ENCODE data around the gene MCF2L.
"Not testable (repeated sequence)": the region's sequence is repeated elsewhere in the genome, so short reads cannot be mapped to it uniquely, and the experiment has no call there.

MCF2L gene

DNA sequence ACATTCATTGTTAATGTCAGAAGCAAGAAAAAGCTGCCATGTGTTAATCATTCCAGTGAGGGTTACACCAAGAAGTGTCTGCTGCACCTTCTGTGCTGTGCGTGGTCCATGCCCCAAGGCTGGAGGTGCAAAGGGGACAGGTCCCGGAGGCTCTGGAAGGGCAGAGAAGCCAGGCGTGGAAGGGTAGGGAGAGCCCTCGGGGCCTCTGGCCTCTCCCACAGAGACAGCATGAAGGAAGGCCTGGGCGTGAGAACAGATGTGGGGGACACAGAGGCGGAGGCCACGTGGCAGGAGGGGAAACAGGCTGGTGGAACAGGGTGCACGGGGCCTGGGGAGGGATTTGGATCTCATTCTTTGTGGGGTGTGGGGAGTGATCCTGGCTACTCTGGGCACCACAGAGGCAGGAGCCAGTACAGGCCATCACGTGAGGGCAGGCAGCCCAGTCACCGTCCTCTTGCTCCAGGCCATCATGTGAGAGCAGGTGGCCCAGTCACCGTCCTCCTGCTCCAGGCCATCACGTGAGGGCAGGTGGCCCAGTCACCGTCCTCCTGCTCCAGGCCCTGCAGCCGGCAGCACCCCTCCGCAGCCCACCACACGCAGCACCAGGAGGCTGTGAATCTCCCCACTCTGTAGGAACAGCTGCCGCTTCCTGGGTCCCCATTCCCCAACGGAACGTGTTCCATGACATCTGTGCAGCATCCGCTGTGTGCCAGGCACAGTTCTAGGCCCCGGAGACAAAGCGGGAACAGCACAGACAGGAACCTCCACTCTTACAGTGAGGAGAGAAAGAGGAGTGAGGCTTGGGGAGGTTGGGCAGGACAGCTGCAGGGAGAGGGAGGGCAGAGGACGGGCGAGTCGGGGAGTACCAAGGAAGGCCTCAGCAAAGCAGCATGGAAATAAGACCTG is 126.4 kb downstream of the MCF2L start:
- H3K4me3 ChIP-seq (ENCODE audit: low read depth, low read length): no peak overlapping the region
- in situ Hi-C loops (cut with HindIII; ENCODE audit: low sequenced_read_pairs): no loop called here
- DNase-seq (ENCODE audit: low read depth, low spot score): no peak
- no peak for TF ChIP-seq CTCF (IDR thresholded peaks at IDR 0.05; ENCODE audit: low read depth, low read length)

DNA sequence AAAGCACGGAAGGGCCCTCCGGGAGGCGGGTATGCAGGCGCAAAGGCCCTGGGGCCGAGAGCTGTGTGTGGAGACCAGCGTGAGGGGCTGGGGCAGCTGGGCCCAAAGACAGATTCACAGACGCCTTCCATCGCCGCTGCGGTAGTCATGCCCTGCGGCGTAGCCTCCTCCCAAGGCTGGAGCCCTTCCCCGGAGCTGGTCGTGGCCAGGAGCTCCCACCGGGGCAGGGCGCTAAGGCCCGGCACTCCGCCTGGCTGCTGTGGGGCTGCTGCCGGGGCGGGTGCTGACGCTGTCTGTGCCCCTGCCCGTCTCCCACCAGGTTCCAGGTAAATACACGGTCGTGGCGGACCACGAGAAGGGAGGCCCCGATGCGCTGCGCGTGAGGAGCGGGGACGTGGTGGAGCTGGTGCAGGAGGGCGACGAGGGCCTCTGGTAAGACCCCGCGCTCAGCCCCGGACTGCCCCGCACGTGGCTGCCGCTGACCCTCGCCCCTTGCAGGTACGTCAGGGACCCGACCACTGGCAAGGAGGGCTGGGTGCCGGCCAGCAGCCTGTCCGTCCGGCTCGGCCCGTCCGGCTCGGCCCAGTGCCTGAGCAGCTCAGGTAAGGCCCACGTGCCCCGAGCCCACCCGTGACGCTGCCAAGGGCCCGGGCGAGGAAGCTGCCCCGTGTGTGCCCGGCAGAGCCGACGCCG is 127.2 kb downstream of the MCF2L start:
- TF ChIP-seq CTCF (IDR thresholded peaks at IDR 0.05; ENCODE audit: low read depth, low read length): no peak
- H3K4me3 ChIP-seq (ENCODE audit: low read depth, low read length): no peak overlapping the region
- DNase-seq (ENCODE audit: low read depth, low spot score): no peak
- in situ Hi-C loops (cut with HindIII; ENCODE audit: low sequenced_read_pairs): no loop called here

GRCh38 chr13:113096745-113097305 is 127.8 kb downstream of the MCF2L start:
- no peak for TF ChIP-seq CTCF (IDR thresholded peaks at IDR 0.05; ENCODE audit: low read depth, low read length)
- H3K4me3 ChIP-seq (ENCODE audit: low read depth, low read length): no peak overlapping the region

DNA sequence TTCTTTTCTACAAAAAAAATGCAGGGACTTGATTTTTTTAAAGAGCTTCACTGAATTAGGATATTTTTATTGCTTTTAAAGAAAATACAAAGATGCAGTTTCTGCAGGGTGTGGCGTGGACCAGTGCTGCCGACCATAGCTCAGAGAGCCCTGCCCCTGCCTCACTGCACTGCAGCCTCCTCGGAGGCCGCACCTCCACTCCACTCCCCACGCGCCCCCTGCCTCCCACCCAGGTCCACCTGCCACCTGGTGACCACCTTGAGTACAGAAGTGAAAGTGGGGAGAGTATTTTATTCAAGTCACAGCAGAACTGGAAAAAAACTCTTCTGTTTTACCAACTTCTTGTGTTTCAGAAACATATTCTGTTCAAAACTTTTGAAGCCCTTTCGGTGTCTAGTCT is 128.6 kb downstream of the MCF2L start:
- TF ChIP-seq CTCF (IDR thresholded peaks at IDR 0.05; ENCODE audit: low read depth, low read length): no peak
- DNase-seq (ENCODE audit: low read depth, low spot score): no peak
- in situ Hi-C loops (cut with HindIII; ENCODE audit: low sequenced_read_pairs): no loop called here
- H3K4me3 ChIP-seq (ENCODE audit: low read depth, low read length): no peak overlapping the region

More at GRCh38 chr13:113096745-113097305, 127.8 kb downstream of the MCF2L start:
- no peak for DNase-seq (ENCODE audit: low read depth, low spot score)
- in situ Hi-C loops (cut with HindIII; ENCODE audit: low sequenced_read_pairs): no loop called here

DNA sequence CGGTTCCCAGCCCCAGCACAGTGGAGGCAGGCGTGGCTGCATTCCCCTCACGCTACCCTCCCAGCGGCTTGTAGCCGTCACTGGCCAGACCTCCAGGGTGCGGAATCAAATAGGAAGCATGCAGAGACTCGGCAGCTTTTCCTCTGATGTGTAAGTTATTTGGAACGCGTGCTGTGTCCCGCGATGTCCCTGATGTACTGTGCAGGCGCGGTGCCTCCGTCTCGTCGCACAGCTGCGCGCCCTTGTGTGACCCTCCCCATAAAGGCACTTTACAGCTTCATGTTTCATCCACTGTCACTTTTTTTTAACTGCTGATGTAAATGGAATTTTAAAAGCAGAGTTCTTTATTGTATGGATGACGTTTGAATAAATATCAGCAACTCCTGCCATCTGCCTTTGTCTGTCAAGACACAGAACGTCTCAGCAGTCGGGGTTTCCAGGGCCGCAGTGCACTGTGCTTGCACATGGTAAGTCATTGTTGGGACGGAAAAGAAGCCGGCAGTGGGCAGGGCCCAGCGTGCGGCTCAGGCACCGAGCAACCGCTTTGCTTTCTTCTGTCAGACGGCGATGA is 129.2 kb downstream of the MCF2L start:
- DNase-seq (ENCODE audit: low read depth, low spot score): peak; percentile 49
- no peak overlapping the region for H3K4me3 ChIP-seq (ENCODE audit: low read depth, low read length)
- in situ Hi-C loops (cut with HindIII; ENCODE audit: low sequenced_read_pairs): no loop called here
- TF ChIP-seq CTCF (IDR thresholded peaks at IDR 0.05; ENCODE audit: low read depth, low read length): no peak

DNA sequence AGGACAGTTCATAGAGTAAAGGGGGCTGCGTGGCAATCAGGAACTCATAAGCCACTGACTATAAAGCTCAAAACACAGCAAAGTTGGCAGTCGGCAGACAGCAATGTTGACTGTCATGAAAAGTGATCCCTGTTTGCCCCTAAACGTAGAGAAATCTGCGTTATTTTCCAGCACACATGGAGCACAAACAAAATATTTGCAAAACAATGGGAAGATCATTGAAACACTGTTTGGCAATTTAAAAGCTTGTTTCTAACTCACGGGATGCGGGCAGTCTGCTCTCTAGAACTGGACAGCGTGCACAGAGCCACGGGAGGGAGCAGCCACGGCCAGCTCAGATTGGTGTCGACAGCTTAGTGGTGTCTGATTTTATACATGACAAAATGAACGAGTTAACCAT is 130.1 kb downstream of the MCF2L start:
- TF ChIP-seq CTCF (IDR thresholded peaks at IDR 0.05; ENCODE audit: low read depth, low read length): no peak
- H3K4me3 ChIP-seq (ENCODE audit: low read depth, low read length): no peak overlapping the region
- no peak for DNase-seq (ENCODE audit: low read depth, low spot score)
- in situ Hi-C loops (cut with HindIII; ENCODE audit: low sequenced_read_pairs): no loop called here

DNA sequence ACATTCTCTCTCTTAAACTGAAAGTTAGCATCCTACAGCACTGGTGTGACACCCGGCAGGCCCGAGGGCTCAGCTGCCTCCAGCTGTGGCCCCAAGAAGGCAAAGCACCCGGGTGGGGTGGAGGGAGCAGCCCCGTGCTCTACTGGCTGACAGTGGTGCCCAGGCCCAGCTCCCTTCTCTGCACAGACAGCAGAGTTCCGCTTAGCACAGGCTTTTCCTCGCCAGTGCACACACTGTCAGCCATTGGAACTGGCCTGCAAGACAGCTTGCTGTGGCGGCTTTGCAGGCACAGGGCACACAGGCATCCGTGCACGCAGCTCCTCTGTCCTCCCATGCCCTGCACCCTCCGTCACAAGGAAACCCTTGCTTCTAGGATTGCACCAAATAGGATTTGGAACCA is 133.3 kb downstream of the MCF2L start:
- H3K4me3 ChIP-seq (ENCODE audit: low read depth, low read length); in situ Hi-C loops (cut with HindIII; ENCODE audit: low sequenced_read_pairs); DNase-seq (ENCODE audit: low read depth, low spot score): not testable (repeated sequence)

Measured in astrocyte of the spinal cord (primary cell).